Osteocyte (in vitro differentiated cells): Measurements from ENCODE around the gene ABI3BP. TPM values are rescaled to one million over a fixed set of nuclear protein-coding genes. Genes with fewer than 3 reads are reported as not detected.

Source experiments
- DNase-seq: peaks from one replicate; pipeline ENCODE4 v3.0.0; 2021; ENCODE audit warnings: mixed read lengths; ENCODE audit not compliant: unreplicated experiment; ENCODE audit errors: extremely low spot score
- H3K27ac Mint-ChIP-seq: one replicate; pipeline ENCODE4 v1.8.0; 2021; ENCODE audit warnings: mild to moderate bottlenecking, mixed read lengths; ENCODE audit not compliant: unreplicated experiment
- H3K27me3 Mint-ChIP-seq: one replicate; pipeline ENCODE4 v1.8.0; 2021; ENCODE audit warnings: mixed read lengths; ENCODE audit not compliant: unreplicated experiment
- H3K36me3 Mint-ChIP-seq: one replicate; pipeline ENCODE4 v1.8.0; 2021; ENCODE audit warnings: mixed read lengths; ENCODE audit not compliant: unreplicated experiment
- H3K4me1 Mint-ChIP-seq: one replicate; pipeline ENCODE4 v1.8.0; 2021; ENCODE audit warnings: mixed read lengths; ENCODE audit not compliant: unreplicated experiment
- H3K4me3 Mint-ChIP-seq: one replicate; pipeline ENCODE4 v1.8.0; 2021; ENCODE audit warnings: mild to moderate bottlenecking, moderate library complexity, mixed read lengths; ENCODE audit not compliant: unreplicated experiment
- H3K9me3 Mint-ChIP-seq: one replicate; pipeline ENCODE4 v1.8.0; 2021; ENCODE audit warnings: mixed read lengths; ENCODE audit not compliant: unreplicated experiment
- total RNA-seq: library from RNA; stranded (reverse); gene quantifications from 2 replicates; pipeline ENCODE4 v1.2.1, GENCODE V29; 2021
- TF ChIP-seq, protein P1 (sequence below): fragments of 200-600 bp; sonication (generic); IDR thresholded peaks from 2 replicates; pipeline ENCODE4 v1.5.0; 2021; ENCODE audit warnings: antibody characterized with exemption, mild to moderate bottlenecking, moderate library complexity

ABI3BP gene
- total RNA-seq, 1 donor from 2014 or later: 157 TPM

- peaks cover 11% of the 10 kb centered on the region for H3K36me3 Mint-ChIP-seq
- TF ChIP-seq, protein P1, sequence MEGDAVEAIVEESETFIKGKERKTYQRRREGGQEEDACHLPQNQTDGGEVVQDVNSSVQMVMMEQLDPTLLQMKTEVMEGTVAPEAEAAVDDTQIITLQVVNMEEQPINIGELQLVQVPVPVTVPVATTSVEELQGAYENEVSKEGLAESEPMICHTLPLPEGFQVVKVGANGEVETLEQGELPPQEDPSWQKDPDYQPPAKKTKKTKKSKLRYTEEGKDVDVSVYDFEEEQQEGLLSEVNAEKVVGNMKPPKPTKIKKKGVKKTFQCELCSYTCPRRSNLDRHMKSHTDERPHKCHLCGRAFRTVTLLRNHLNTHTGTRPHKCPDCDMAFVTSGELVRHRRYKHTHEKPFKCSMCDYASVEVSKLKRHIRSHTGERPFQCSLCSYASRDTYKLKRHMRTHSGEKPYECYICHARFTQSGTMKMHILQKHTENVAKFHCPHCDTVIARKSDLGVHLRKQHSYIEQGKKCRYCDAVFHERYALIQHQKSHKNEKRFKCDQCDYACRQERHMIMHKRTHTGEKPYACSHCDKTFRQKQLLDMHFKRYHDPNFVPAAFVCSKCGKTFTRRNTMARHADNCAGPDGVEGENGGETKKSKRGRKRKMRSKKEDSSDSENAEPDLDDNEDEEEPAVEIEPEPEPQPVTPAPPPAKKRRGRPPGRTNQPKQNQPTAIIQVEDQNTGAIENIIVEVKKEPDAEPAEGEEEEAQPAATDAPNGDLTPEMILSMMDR: no peak
- peaks cover 10% of the 10 kb centered on the region for H3K4me1 Mint-ChIP-seq
- DNase-seq: no peak
- H3K27ac Mint-ChIP-seq: no peak overlapping the region
- no peaks in the 10 kb centered on the region for H3K27me3 Mint-ChIP-seq
- no peak overlapping the region for H3K4me3 Mint-ChIP-seq
- H3K9me3 Mint-ChIP-seq: no peaks in the 10 kb centered on the region
Observed at GRCh38 chr3:100759159-100759558, 234.1 kb downstream of the ABI3BP start.

DNA sequence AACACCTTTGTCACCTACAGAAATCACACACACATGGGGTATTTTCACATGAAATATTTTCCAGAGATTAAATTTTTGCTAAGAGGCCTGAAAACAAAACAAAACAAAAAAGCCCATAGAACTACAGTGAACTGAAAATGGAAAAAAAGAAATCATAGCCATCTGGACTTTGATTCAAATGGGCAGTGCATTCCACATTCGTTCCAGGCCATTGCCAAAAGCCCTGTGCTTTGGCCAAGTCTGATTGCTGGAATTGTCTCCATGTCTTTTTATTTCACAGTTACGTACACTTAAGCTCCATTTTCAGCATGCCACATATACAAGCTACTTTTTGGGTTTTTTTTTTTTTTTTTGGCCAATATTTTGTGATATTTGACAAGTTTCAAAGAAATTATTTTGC, 236.8 kb downstream of the ABI3BP start:
- H3K27me3 Mint-ChIP-seq: no peaks in the 10 kb centered on the region
- H3K4me1 Mint-ChIP-seq: peaks cover 22% of the 10 kb centered on the region
- DNase-seq: no peak
- H3K9me3 Mint-ChIP-seq: no peaks in the 10 kb centered on the region
- TF ChIP-seq, protein P1: no peak
- H3K36me3 Mint-ChIP-seq: peaks cover 31% of the 10 kb centered on the region
- H3K4me3 Mint-ChIP-seq: no peak overlapping the region
- H3K27ac Mint-ChIP-seq: no peak overlapping the region

DNA sequence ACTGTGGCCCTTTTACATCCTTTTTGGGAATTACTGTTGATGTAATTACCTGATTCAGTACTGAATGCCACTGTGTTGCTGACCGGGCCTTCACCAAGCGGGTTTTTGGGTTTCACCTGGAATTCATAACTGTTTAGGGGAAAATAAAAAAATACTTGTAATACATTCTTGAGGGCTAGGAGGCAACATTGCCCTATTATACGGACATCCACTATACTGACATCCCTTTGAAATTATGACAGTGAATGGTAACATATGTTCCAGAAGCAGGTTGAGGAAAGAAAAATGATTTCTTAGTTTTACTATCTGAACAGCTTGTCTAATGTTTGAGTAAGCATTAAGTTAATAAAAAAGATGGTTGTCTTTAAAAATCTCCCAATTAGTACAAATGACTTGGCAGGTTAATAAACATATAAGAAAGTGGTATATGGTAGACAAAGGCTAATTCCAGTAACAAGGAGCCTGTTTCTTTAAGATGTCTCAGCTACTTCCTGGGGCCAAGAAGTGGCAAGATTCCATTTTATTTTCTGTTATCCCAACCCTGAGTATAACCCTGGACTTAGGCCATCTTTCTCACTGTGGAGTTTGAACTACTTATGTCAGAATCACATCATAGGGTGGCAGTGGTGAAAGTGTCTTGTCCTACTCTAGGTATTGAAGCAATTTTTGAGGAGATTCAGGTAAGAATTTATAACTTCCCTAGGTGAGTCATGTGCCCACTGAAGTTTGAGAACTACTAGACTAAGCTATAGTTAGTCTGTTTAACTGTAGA, 238.5 kb downstream of the ABI3BP start:
- Mint-ChIP-seq H3K4me3 (no peak overlapping the region), H3K9me3 (no peaks in the 10 kb centered on the region), H3K36me3 (peaks cover 38% of the 10 kb centered on the region), H3K27ac (peak overlapping the region; percentile 38), H3K27me3 (no peaks in the 10 kb centered on the region), H3K4me1 (peaks cover 21% of the 10 kb centered on the region)
- DNase-seq: no peak
- TF ChIP-seq, protein P1: peak; percentile 45

- no peak overlapping the region for H3K4me3 Mint-ChIP-seq
- H3K27me3 Mint-ChIP-seq: no peaks in the 10 kb centered on the region
- TF ChIP-seq, protein P1: no peak
- peaks cover 41% of the 10 kb centered on the region for H3K36me3 Mint-ChIP-seq
- no peak for DNase-seq
- H3K27ac Mint-ChIP-seq: peak overlapping the region; percentile 16
- peaks cover 14% of the 10 kb centered on the region for H3K4me1 Mint-ChIP-seq
- H3K9me3 Mint-ChIP-seq: no peaks in the 10 kb centered on the region
Observed at GRCh38 chr3:100753846-100754245, 239.4 kb downstream of the ABI3BP start.

- no peak for DNase-seq
- H3K4me3 Mint-ChIP-seq: no peak overlapping the region
- TF ChIP-seq, protein P1: no peak
- H3K27me3 Mint-ChIP-seq: no peaks in the 10 kb centered on the region
- H3K9me3 Mint-ChIP-seq: no peaks in the 10 kb centered on the region
- H3K4me1 Mint-ChIP-seq: peaks cover 21% of the 10 kb centered on the region
- H3K27ac Mint-ChIP-seq: peak overlapping the region; percentile 34
- peaks cover 58% of the 10 kb centered on the region for H3K36me3 Mint-ChIP-seq
Observed at GRCh38 chr3:100748967-100749366, 244.3 kb downstream of the ABI3BP start.
